GM10847 (cell line): ENCODE results near the gene UTP4.

ENCODE experiments used
- POLR2A ChIP-seq: IDR thresholded peaks from 2 replicates; pipeline ENCODE4 v1.6.1; 2011; ENCODE audit not compliant: insufficient read length; ENCODE audit errors: extremely low read depth

The UTP4 gene

DNA sequence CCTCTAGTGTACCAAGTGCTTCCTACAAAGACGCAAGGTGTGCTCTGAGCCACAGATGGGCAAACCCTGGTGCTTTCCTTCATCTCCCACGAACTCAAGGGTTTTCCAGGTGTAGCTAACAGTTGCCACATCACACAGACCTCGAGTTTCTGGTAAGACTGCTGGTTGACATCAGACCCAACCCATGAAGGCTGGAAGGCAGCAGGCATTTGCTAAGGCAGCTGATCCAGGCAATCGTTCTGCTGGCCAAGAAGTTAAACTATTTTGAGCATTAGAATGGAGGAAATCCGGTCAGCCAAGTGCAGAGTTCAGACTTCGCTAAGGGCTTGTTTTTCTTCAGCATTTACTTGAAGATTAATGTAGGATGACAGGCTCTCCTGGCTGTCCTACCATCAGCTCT is 15.5 kb upstream of the UTP4 start:
- no peak for TF ChIP-seq POLR2A

DNA sequence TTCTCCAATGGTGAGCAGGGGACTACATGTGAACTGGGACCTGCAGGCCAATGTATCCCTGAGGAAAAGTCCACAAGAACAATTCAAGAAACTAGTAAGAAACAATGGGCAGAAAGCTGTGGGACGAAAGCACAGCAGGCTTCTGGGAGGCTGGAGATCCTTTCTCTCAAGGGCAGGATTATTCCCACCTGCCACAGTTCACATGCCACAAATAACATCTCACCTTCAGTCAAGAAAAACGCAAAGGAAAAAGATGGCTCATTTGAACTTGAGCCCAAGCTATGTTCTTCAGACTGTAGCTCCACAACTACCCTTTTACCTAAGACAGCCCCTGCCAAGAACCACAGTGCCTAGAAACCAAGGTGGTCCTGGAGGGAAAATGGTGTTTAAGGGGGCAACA is 14.0 kb upstream of the UTP4 start:
- no peak for TF ChIP-seq POLR2A

DNA sequence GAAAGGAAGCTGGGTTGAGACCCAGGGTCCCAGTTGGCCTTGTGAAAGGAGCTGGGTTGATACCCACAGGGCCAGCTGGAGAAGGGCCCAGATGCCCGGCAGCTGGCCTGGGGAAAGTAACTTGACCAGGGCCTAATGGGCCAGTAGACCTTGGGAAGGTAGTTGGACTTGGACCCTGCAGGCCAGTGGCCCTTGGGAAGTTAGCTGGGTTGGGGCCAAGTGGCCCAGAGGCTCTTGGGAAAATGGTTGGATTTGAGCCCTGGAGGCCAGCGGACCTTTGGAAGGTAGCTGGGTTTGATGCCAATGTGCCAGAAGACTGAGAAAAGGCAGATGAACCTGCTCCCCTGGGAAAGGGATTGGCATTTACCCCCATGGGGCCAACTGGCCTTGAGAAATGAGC is 13.5 kb upstream of the UTP4 start:
- no peak for TF ChIP-seq POLR2A

DNA sequence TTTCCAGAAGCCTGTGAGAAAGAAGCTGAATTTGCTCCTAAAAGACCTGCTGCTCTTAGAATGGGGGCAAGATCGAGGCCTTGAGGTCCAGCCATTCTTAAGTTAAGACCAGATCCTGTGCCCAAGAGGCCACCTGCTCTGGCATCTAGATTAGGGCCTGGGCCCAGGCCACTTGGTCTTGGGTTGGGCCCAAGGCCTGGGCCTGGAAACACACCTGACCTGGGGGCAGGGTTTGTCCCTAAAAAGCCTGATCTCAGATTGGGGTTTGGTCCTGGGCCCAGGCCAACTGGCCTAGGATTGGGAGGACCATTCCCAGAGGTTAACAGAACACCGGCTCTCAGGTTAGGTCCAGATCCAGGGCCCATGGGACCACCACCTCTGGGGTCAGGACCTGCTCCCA is 12.9 kb upstream of the UTP4 start:
- no peak for TF ChIP-seq POLR2A

DNA sequence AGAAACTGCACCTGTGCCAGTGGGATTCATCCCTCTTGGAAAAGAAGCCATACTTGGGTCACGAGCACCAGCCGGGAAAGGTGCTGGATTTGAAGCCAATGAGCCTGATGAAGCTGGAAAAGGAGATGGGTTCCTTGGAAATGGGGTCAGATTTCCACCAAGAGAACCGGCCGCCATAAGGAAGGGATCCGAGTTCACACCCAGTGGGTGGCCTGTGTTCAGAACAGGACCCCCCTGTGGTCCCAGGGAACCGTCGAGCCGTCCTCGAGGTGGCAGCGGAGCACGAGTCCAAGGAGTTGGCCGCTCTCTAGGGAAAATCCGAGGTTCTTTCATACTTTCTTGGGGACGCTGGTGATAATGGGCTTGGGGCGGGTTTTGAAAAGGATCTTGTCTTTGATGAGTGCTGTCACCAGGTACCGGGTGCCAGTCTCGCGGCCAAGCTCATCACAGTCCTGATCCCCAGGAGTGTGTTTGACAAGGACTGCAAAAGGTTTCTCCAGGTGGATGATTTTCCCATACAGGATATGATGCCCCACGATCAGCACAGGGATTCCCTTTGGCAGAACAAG is 12.3 kb upstream of the UTP4 start:
- TF ChIP-seq POLR2A: no peak

DNA sequence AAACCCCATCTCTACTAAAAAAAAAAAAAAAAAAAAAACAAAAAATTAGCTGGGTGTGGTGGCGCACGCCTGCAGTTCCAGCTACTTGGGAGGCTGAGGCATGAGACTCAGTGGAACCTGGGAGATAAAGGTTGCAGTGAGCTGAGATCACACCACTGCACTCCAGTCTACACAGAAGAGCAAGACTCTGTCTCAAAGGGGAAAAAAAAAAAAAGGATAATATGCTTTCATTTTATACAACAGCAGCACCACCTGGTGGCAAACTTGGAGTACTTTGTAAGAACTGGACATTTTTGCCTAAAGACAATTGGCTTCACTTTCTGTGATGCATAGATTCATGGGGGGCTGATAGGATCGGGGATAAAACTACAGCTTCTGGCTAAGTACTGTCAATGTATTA is 8.5 kb upstream of the UTP4 start:
- TF ChIP-seq POLR2A: no peak

DNA sequence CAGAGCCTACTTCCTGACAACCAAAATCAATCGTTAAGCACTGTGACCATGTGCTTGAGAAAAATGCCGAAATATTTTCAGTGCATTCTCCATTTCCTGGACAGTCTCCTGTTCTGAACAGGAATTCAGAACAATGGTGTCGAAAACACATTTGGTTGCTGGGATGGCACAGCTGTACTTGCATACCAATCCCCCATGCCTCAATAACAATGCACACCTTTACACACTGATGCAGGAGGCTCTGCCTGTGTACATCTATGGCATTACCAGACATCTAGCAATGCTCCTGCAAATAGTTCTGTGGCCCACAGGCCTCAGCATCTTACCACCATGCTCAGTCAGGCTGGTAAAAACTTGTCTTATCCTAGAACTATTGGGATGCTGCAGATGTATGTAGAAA is 6.2 kb upstream of the UTP4 start:
- no peak for TF ChIP-seq POLR2A

DNA sequence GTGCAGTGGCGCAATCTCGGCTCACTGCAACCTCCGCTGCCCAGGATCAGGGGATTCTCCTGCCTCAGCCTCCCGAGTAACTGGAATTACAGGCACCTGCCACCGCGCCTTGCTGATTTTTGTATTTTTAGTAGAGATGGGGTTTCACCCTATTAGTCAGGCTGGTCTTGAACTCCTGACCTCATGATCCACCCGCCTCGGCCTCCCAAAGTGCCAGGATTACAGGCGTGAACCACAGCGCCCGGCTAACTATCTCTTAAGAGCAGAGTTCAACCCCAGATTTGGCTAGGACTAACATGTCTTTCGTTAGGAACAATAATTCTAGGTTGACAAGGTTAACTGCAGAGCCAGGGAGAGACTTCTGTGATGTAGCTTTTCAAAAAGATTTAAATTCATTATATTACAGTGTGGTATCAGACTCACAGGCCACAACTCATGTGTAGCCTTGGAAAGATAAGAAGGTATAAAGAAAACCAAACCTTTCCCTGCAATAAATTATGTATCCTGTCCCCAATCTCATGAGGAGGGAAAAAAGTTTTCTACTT is 4.4 kb upstream of the UTP4 start:
- TF ChIP-seq POLR2A: no peak

DNA sequence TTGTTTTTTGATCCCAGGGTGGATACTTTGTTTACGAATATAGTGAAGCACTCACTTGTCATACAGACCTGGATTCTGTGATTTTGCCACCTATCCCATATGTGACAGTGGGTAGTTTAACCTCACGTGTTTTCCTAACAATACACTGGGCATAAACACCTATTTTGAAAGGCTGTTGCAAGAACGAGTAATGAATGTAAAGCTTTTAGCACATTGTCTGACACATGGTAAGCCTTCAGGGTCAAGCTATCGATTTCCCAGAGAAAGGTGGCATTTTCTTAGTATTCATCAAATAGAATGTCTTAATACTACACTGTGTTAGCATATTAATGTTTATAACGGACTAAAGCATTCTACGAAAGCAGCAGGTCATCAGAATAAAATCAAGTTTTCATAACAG is 2.0 kb upstream of the UTP4 start:
- TF ChIP-seq POLR2A: no peak

DNA sequence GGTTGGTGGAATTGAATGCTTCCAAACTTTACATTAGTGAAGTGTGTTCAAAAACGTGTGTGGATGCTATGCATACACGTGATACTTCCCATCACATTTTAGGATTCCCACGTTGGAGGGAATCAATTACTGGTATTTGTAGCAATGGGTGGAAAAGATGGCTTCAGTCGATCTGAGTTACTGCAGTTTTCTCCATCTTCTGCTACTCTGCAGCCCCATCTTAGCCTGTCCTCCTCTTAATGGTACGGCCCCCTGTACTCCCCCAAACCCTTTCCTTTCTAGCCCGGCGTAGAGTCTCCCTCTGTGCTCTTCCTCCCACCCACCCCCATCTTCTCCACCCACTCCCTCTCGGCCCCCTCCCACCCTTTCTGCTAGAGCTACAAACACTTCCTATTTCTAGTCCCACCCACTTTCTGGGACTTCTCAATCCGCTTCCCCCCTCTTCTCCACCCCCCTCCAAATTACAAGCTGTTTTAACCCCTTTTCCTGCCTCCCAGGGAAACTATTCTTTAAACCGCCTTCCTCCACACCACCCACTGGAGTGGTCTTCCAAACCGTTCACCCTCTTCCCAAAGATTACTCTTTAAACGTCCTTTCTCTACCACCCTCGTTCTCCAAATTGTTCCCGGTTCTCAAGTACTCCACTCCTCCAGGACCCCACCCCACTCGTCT is 1.1 kb upstream of the UTP4 start:
- TF ChIP-seq POLR2A: no peak

DNA sequence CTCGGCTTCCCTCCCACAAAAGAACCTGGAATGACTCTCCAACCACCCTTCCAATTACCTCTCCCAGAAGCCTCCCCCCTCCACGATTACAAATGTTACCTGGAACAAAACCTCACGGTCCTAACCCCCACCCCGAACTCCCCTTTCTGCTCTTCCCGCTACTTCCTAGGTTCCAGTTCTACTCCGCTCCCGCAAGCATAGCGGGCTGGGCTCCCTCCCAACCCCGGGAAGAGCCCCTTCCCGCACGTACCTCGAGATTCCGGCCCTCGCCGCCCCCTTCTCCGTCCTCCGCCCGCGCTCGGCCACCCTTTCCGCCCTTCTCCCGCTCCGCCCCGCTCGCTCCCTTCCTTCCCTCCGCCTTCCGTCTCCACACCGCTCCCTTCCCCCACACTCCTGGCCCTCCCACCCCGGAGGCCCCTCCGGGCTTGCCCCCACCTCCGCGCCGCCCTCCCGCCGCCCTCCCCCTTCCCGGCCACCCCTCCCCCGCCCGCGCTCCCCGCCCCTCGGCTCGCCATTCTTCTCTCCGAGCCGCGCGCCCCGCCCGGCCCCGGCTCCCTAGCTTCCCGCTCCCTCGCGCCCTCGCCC is 518 bp upstream of the UTP4 start:
- TF ChIP-seq POLR2A: no peak

DNA sequence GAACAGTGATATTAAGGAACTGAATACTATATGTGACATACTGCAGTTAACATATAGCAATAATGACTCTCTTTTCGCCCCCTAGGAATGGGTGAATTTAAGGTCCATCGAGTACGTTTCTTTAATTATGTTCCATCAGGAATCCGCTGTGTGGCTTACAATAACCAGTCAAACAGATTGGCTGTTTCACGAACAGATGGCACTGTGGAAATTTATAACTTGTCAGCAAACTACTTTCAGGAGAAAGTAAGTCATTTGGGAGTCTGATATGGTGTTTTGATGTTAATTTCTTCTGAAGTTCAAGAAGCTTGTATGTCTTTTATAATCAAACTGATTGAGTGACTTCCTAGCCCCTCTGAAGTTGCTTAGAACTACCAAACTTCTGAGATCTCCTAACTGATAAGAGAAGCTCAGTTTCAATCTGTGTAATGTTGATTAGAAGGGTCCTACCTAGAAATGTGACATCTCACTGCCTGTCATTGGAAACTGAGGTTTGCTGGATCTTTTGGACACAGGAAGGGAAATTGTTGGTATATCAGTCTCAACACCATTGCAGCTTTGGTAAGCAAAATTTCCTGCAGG is 1.0 kb downstream of the UTP4 start:
- no peak for TF ChIP-seq POLR2A

DNA sequence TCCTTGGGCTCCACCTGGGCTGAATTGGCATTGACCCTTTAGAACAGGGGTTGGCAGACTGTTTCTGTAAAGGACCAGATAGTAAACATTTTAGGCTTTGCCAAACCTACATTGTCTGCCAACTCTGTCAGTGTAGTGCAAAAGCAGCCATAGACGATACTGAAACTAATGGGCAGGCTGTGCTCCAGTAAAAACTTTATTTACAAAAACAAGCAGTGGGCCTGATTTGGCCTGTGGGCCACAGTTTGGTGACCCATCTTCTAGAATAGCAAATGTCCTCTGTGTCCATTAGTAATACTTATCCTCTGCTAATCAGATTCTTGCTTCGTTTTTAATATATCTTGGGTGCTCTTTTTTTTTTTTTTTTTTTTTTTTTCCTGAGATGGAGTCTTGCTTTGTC is 6.2 kb downstream of the UTP4 start:
- no peak for TF ChIP-seq POLR2A

DNA sequence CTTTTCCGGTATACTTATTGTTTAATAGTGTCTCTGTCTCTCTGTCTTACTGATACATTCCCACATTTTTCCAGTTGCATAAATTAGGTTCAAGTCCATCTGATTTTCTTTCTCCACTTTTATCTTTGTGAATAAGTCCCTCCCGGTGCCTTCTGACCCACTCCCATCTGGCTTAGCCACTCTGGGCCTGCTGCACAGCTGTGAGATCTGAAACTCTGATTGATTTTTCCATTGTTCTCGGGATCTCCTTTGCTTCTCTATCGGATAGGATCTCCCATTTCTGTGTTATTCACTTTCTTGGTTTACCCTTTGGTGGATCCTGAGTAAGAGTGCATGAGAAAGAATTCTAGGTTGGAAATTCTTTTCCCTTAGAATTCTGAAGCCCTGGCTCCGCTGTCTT is 8.6 kb downstream of the UTP4 start:
- no peak for TF ChIP-seq POLR2A

DNA sequence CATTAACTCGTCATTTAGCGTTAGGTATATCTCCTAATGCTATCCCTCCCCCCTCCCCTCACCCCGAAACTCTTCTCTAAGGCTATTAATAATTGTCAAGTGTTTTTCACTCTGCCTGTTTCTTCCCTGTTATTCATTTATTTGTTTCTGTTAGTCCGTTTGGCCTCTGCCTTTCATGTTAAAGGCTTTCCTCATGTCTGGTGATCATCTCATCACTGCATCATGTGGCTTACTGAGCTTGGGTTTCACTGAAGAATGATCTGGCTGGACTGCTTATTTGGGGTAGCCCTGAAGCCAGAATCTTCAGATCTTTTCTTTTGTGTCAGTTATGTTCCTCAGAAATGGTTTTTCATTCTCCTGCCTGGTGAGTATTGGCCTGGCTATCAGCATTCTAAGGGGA is 9.5 kb downstream of the UTP4 start:
- TF ChIP-seq POLR2A: no peak

DNA sequence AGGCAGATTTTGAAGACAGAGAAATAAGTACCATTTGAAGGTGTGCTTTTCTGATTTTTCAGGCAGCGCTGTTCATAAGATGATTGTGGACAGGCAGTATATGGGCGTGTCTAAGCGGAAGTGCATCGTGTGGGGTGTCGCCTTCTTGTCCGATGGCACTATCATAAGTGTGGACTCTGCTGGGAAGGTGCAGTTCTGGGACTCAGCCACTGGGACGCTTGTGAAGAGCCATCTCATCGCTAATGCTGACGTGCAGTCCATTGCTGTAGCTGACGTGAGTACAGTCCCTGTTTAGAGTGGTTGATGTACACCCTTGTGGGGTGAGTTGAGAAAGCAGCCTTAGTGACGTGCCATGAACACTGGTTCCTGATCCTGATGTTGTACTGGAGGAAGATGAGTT is 10.7 kb downstream of the UTP4 start:
- TF ChIP-seq POLR2A: no peak
